NCI-H1417 treated with DMSO at 0.1 percent for 48 hours (cell line): ENCODE data around the gene NKPD1.

Source experiments
- DNase-seq: peaks from one replicate; lab custom pipeline; 2025; lab: John Stamatoyannopoulos, UW

The NKPD1 gene, protein sequence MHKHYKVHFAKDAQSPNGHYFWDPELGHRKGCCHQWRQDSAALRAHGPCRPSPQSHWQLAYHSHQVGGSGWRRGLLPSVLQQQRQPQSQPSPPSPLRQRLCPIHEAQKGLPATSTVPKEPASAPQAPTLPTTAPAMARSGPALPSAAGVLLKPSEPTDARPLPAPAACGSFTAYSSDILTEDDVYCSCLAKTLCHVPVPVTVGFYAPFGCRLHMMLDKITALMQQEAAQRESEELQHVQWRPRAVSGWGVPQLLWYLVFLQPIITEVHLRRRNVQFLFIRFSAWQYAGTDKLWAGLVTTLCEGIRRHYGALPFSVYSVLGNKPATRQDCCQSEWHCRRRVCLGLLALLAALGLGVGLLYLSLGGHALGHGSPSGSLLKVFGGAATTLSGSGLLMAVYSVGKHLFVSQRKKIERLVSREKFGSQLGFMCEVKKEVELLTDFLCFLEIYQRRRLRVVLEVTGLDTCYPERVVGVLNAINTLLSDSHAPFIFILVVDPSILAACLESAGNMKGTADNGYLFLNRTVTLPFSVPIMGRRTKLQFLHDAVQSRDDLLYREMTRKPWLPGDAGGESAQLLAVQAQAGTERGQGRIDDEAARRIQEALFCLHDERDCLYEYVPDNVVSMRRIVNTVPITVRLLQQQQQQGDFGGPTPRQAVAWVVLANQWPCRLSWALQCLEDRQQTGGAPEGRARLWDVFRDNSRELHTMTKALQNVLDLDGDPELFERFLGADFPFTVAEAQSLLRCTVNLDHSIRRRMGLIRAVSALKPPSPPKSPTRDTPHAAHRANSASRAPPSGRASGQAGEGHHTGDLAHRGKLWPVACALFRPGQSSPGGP

DNA sequence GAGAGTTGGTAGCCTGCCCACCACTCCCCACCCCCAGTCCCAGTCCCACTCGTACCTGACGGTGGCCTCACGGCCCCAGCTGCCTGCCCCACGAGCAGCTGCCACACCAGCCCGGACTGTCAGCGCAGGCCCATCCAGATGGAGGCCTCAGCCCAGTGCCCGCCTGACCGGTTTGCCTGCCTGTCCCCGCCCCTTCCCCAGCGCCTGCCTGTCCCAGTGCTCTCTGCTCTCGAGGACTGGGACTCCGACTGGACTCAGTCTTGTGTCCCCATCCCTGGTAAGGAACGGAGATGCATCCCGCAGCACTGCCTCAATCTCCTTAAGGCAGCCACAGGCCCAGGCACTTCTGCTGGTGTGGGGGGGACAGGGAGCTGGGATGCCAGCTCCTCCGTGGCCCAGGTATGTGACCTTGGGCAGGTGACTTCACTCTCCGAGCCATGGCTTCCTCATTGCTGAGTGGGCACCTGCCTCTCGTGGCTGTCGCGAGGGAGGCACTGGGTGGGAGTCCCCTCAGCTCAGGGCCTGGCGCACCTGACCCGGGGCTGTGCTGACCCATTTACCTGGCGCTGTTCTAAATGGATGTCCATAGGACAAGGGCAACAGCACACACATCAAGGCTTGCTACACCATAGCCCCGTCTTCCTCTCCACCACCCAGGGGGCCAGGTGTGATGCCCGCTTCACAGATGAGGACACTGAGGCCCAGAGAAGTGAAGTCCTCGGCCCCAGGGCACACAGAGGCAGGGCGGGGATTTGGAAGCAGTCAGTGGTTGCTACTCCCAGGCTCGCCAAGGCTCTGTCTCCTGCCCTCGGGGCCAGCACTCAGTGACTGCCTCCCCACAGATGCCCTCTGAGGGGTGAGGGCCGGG is at the start of gene NKPD1:
TSS of gene NKPD1 (minus strand) at position 113 of the 868 bp plus-strand sequence. CDS start 832 bp downstream, outside the sequence.
- no peak for DNase-seq

DNA sequence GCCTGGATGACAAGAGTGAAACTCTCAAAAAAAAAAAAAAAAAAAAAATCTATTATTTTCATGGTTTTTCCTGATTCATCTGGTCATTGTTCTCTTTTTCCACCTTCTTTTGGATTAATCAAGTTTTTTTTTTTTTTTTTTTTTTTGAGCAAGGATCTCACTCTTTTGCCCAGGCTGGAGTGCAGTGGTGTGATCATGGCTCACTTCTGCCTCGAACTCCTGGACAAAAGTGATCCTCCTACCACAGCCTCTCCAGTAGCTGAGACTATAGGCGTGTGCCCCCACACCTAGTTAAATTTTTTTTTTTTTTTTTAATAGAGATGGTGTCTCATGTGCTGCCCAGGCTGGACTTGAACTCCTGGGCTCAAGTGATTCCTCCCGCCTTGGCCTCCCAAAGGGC is 45.5 kb upstream of the NKPD1 start:
- DNase-seq = no peak

DNA sequence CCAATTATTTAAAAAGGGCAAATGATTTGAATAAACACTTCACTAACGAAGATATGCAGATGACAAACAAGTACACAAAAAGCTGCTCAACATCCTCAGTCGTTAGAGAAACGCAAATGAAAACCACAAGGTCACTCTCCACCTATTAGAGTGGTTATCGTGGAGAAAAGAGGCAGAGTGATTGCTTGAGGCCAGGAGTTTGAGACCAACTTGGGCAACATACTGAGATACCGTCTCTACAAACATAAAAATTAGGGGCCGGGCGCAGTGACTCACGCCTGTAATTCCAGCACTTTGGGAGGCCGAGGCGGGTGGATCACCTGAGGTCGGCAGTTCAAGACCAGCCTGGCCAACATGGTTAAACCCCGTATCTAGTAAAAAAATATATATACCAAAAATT is 45.0 kb upstream of the NKPD1 start:
- no peak for DNase-seq

DNA sequence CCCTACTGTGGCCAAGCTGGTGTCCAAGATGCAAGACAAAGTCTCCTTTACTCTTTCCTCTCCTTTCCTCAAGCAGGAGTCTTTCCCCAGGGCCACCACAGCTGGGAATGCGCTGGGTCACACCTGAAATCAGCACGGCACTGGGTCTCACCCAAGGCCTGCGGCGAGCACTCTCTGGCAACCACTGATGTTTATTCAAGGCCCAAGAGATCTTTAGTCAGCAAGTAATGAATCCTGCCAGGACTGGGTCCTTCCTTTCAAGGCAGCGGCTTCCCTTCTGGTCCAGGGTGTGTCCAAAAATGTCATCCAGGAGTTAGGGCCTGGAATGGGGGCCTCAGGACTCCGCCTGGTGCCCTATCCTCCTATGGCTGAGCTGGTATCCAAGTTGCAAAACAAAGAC is 41.9 kb upstream of the NKPD1 start:
- DNase-seq = no peak

DNA sequence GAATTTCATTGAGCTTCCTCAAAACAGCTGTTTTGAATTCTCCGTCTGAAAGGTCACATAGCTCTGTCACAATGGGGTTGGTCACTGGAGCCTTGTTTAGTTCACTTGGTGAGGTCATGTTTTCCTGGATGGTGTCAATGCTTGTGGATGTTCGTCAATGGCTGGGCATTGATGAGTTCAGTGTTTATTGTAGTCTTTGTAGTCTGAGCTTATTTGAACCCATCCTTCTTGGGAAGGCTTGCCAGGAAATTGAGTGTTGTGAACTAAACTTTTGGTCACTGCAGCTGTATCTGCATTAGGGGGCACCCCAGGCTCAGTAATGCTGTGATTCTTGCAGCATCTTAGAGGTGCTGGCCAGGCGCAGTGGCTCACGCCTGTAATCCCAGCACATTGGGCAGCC is 39.8 kb upstream of the NKPD1 start:
- no peak for DNase-seq

DNA sequence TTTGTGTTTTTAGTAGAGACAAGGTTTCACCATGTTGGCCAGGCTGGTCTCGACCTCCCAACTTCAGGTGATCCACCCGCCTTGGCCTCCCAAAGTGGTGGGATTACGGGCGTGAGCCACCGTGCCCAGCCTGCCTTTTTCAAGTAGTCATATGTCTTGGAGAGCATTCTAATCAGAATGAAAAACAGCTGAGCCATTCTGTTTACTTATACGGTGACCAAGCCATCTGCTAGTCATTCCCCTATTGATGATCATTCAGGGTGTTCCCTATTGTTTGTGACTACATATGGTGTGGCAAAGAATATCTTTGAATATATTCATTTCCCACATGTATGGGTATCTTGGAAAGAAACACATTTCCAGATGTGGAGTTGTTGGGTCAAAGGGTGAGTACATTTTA is 35.0 kb upstream of the NKPD1 start:
- DNase-seq = no peak

DNA sequence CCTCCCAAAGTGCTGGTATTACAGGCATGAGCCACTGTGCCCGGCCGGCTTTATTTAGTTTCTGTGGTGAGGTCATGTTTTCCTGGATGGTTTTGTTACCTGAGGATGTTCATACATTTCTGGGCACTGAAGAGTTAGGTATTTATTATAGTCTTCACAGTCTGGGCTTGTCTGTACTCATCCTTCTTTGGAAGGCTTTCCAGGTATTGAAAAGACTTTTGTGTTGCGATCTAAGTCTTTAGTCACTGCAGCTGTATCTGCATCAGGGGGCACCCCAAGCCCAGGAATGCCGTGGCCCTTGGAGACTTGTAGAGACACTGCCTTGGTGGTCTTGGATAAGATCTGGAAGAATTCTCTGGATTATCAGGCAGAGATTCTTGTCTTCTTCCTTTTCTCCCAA is 30.6 kb upstream of the NKPD1 start:
- DNase-seq = no peak

DNA sequence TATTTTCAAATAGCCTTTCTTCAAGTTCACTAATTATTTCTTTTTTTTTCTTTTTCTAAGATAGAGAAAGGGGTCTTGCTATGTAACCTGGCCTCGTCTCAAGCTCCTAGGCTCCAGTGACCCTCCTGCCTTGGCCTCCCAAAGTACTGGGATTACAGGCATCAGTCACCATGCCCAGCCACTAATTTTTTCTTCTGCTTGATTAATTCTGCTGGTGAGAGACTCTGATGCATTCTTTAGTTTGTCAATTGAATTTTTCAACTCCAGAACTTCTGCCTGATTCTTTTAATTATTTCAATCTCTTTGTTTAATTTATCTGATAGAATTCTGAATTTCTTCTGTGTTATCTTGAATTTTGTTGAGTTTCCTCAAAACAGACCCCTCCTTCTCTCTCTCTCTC is 29.2 kb upstream of the NKPD1 start:
- no peak for DNase-seq

DNA sequence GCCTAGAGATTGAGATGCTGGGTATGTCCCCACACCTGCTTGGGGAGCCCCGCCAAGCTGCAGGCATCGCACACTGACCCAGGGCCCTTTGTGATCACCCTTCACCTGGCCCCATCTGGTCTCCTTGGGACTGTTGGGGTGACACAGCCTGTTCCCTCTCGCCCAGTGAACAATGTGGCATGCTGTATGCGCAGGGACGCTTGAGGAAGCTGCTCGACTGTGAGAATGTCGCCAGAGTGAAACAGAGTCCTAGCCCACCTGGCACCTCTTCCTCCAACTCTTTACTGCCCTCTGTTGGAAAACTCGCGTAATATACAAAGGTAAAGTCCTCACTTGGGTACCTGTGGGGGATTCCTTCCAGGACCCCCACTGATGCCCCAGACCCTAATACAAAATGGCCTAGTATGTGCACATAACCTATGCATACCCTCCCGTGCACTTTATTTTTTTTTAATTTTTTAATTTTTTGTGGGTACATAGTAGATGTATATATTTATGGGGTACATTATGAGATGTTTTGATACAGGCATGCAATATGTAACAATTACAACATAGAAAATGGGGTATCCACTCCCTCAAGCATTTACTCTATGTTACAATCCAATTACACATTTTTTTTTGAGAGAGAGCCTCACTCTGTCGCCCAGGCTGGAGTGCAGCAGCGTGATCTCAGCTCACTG is 26.8 kb upstream of the NKPD1 start:
- DNase-seq = no peak

DNA sequence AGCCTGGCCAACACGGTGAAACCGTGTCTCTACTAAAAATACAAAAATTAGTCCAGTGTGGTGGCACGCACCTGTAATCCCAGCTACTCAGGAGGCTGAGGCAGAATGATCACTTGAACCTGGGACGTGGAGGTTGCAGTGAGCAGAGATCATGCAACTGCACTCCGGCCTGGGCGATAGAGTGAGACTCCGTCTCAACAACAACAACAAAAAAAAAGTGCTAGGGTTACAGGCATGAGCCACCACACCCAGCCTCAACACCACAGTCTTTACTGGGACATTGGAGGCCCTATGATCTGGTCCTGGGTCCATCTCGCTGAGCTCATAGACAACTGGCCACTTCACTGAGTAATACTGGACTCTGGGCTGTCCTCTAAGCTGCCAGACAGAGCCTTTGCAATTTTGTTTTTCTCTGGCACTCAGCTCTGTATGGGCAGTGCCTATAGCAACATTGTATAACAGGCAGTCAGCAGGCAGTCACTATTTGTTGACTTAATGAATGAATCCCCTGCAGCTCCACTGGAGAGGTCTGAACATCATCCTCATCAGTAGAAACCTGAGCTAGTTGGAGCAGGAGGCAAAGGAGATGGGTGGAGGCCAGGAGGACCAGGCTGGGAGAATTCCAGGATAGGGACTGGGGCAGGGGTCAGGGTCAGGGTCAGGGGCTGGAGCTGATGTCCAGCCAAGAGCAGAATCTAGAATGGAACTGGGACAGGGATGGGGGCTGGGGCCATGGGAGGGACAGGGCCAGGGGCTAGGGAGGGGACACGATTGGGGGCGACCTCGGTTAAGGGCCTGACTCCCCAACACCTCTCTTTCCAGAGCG is 25.9 kb upstream of the NKPD1 start:
- DNase-seq = no peak

DNA sequence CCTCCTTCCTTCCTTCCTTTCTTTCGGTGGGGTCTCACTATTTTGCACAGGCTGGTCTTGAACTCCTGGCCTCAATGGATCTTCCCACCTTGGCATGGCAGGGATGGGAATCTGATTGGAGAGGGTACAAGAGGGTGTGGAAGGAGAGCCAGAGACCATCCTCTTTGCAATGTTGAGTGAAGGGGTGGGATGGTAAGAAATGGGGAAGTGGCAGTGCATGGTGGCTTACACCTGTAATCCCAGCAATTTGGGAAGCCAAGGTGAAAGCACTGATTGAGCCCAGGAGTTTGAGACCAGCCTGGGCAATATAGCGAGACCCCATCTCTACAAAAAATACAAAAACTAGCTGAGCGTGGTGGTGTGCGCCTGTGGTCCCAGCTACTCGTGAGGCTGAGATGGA is 23.3 kb upstream of the NKPD1 start:
- no peak for DNase-seq

DNA sequence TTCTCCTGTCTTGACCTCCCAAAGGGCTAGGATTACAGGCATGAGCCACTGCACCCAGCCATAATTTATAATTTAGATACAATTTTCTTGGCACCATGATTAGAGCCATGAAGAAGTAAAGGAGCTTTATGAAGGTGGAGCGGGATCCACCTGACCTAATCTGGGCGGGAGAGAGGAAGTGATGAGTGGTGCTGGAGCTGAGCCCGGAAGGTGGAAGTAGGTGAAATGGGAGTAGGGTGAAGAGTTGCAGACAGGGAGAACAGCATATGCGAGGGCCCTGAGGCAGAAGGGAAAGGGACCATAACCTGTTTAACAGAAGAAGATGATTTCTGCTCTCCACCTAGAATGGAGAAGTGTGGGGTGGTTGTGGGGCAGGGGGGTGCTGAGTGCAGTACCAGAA is 22.0 kb upstream of the NKPD1 start:
- no peak for DNase-seq

DNA sequence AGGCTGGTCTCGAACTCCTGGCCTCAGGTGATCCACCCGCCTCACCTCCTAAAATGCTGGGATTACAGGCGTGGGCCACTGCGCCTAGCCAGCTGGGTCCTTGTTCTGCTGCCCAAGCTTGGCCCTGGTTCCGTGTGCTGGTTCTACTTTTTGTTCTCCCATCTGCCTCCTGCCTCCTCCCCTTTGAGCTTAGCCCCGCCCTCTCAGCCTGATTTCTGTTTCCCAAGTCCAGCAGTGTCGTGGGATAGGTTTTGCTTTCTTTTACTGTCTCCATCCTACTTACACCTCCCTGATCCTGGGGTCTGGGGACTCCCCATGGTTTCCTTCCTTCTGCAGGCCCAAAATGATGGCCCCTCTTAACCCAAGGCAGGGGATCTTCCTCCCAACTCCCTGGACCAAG is 20.2 kb upstream of the NKPD1 start:
- no peak for DNase-seq

DNA sequence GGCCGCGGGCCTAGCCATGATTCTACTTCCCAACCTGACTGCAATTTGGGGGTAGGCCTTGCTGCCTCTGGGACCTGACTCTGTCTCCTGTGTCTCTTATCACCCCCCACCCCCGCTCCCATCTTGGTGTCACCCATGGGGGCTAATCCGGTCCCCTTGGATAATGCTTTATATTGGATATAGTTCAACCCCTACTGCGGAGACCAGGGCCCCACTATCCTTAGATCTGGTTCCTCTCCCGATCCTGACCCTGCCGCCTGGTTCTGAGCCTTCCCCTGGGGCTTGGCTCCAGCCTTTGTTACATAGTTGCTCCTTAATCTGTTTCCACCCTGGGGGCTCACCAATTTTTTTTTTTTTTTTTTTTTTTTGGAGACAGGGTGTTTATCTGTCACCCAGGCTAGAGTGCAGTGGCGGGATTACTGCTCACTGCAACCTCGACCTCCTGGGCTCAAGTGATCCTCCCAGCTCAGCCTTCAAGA is 19.1 kb upstream of the NKPD1 start:
- DNase-seq = no peak

DNA sequence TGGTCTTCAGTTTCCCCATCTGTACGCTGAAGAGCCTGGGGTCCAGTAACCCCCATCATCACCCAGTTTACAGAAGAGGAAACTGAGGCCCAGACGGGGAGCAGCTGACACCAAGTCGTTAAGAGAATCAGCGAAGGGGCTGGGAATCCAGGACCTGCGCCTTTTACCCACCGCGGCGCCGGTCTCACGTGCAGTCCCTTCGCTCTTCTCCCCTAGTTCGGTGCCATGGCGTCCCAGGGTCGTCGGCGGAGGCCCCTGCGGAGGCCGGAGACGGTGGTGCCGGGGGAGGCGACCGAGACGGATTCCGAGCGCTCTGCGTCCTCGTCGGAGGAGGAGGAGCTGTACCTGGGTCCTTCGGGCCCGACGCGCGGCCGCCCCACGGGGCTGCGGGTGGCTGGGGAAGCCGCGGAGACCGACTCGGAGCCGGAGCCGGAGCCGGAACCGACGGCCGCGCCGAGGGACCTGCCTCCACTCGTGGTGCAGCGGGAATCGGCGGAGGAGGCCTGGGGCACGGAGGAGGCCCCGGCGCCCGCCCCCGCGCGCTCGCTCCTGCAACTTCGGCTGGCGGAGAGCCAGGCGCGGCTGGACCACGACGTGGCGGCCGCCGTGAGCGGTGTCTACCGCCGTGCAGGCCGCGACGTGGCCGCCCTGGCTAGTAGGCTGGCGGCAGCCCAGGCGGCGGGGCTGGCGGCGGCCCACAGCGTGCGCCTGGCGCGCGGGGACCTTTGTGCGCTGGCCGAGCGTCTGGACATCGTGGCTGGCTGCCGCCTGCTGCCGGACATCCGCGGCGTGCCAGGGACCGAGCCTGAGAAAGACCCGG is 18.5 kb upstream of the NKPD1 start:
- DNase-seq = no peak

DNA sequence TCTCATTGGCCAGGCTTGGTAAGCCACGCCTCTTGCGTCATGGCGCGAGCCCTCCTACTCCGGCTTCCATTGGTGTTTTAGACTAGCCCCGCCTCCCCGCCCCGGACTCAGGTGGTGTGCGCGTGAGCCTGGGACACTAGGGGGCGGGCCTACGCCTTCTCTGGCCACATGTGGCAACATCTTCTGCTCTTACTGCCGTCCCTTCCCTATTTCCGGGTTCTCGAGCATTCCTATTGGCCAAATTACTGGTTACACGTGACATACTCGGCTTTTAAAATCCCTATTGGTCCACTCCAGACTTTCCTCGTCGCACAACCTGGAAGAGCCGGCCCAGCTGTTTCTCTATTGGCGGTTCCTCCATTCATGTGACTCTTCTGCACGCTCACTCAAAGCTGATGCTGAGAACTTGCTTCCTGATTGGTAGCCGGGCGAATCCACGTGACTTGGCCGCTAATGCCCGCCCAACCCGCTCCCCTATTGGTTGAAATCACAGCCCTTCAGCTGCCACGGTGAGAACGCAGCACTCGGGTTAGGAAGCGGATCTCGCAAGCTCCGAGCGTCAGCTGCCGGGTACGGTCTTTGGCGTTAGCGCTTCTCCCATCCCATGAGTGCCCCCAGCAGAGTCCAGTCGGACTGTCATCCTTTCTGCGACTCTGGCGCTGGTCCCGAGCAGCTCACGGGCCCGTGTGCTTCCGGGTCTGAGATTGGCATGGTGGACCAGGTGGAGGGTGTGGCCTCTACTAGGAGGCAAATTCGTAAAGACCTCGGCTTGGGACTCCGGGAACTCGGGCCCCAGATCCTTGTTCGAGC is 17.7 kb upstream of the NKPD1 start, which contains the start of gene BLOC1S3:
TSS of gene BLOC1S3 (plus strand) at position 523 of the 810 bp plus-strand sequence. CDS start 513 bp downstream, outside the sequence.
- peak; percentile 100 for DNase-seq

DNA sequence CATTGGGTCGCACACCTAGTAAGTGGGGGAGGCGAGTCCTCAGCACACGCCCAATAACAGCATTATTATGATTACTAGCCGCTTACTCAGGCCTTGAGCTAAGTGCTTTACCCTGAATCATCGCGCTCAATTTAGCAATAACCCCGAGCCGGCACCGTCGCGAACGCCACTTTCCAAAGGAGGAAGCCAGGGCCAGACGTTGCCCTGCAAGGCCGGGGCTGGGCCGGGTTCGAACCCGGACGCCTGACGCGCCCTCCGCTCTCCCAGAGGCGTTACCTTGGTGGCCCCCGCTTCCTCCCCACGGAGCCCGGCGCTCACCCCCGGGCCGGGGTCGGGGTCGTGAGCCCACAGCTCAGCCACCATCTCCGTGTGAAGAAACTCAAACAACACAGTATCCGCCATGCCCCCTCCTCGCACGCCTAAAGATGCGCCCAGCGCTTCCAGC is 17.1 kb upstream of the NKPD1 start, which contains the start of gene TRAPPC6A:
TSS of gene TRAPPC6A (minus strand) at position 421 of the 445 bp plus-strand sequence. CDS start at position 402, 19 bp downstream.
- DNase-seq = no peak

DNA sequence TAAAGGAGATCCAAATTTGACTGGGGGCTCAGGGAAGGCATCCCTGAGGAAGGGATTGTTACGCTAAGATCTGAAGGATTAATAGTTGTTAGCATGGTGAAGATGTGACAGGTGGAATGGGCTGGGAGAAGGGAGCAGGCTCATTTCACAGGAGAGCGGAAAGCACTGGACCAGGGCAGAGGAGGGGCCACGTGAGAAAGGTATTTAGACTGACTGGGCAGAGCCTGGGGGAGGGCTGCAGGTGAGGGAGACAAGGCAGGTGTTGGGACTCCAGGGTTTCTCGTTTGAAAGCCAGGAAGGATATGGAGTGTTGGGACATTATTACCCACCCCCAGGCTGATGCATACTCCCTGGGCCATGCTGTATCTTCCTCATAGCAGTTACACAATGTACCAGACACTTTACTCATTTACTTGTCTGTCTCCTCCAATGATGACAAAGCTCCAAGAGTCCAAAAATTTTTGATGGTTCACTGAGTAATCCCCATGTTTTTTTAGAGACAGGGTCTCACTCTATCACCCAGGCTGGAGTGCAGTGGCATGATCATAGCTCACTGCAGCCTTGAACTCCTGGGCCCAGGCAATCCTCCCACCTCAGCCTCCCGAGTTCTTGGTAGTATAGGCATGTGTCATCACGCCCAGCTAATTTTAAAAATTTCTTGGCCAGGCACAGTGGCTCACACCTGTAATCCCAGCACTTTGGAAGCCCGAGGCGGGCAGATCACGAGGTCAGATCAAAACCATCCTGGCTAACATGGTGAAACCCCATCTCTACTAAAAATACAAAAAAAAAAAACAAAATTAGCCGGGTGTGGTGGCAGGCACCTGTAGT is 14.9 kb upstream of the NKPD1 start:
- no peak for DNase-seq
